Endodermal cell (in vitro differentiated cells): Measurements from ENCODE around the gene RFX7. TPM values are rescaled to one million over a fixed set of nuclear protein-coding genes. Genes with fewer than 3 reads are reported as not detected.

Source experiments
- DNase-seq: peaks from one replicate; pipeline ENCODE4 v3.0.0-alpha.2; 2017
- H3K27ac ChIP-seq: 2 replicates; pipeline ENCODE4 v1.5.1; 2013; ENCODE audit warnings: mild to moderate bottlenecking, low read depth, low read length, moderate library complexity
- H3K27me3 ChIP-seq: 2 replicates; pipeline ENCODE4 v1.6.1; 2013; ENCODE audit warnings: mild to moderate bottlenecking, low read length, moderate library complexity; ENCODE audit not compliant: insufficient read depth, control insufficient read depth, poor library complexity, severe bottlenecking
- H3K36me3 ChIP-seq: 2 replicates; pipeline ENCODE4 v1.7.0; 2013; ENCODE audit warnings: mild to moderate bottlenecking, low read length, moderate library complexity; ENCODE audit not compliant: control insufficient read depth, insufficient read depth
- H3K4me1 ChIP-seq: one replicate; pipeline ENCODE4 v1.7.0; 2013; ENCODE audit warnings: low read length; ENCODE audit not compliant: control insufficient read depth, insufficient read depth
- H3K4me3 ChIP-seq: 2 replicates; pipeline ENCODE4 v1.5.1; 2013; ENCODE audit warnings: mild to moderate bottlenecking, low read length, moderate library complexity
- H3K9ac ChIP-seq: 2 replicates; pipeline ENCODE4 v1.6.1; 2013; ENCODE audit warnings: mild to moderate bottlenecking, low read length, moderate library complexity; ENCODE audit not compliant: poor library complexity, severe bottlenecking; ENCODE audit errors: extremely low read depth
- H3K9me3 ChIP-seq: 2 replicates; pipeline ENCODE4 v1.6.1; 2013; ENCODE audit warnings: mild to moderate bottlenecking, low read length, moderate library complexity; ENCODE audit not compliant: control insufficient read depth
- H3K27ac Mint-ChIP-seq: 2 replicates; pipeline ENCODE4 v1.8.0; 2020; ENCODE audit warnings: mixed read lengths
- H3K27me3 Mint-ChIP-seq: 2 replicates; pipeline ENCODE4 v1.8.0; 2021; ENCODE audit warnings: mild to moderate bottlenecking, mixed read lengths; ENCODE audit not compliant: insufficient read depth
- H3K36me3 Mint-ChIP-seq: 2 replicates; pipeline ENCODE4 v1.8.0; 2020; ENCODE audit warnings: low read depth, mixed read lengths
- H3K4me1 Mint-ChIP-seq: 2 replicates; pipeline ENCODE4 v1.8.0; 2020; ENCODE audit warnings: mixed read lengths
- H3K4me3 Mint-ChIP-seq: 2 replicates; pipeline ENCODE4 v1.8.0; 2020; ENCODE audit warnings: mild to moderate bottlenecking, moderate library complexity, mixed read lengths
- H3K9me3 Mint-ChIP-seq: 2 replicates; pipeline ENCODE4 v1.8.0; 2020; ENCODE audit warnings: mild to moderate bottlenecking, mixed read lengths
- CTCF ChIP-seq: fragments of 200-600 bp; sonication (generic); conservative IDR thresholded peaks from 2 replicates; pipeline ENCODE4 v1.5.0; 2021; ENCODE audit warnings: antibody characterized with exemption, mild to moderate bottlenecking
- WGBS, 2 experiments: methylation state at CpG; one replicate each; pipeline versions ENCODE4 v1.1.5 to v1.1.7; 2013; ENCODE audit warnings: missing lambda C conversion rate in 2 of 2, mixed read lengths in 1 of 2; ENCODE audit not compliant: insufficient coverage in 1 of 2, insufficient read length in 1 of 2; 5-methylcytosine and 5-hydroxymethylcytosine counted together
- total RNA-seq, 2 donors: library from RNA; stranded (reverse); fragmentation: NEBNext Ultra II Directional in 1 of 2; extraction: Animal tissue kit (Norgen Biotek cat#: 25700) in 1 of 2; gene quantifications; 2 replicates in 1 of 2; 3 replicates in 1 of 2; pipeline ENCODE4 v1.2.1, GENCODE V29; 2021

The RFX7 gene
- total RNA-seq, 2 donors from 2014 or later = 19.3 to 25.3 TPM

DNA sequence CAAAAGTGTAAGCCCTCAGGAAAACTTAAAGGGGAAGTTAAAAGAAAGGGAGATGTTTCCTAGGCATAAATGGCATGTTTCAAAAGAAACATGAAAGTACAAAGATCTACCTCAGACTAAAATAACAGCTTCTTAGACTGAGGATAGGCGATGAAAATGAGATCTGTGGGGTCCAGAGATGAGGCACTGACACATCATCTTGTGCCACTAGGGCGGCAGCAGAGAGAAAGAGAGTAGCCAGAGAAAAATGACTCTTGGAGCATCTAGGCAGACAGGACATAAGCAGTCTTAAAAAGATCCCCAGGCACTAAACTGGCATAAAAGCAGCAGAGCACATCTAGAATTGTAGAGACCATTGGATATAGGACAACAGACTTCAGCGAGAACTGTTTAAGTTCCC is 42.5 kb upstream of the RFX7 start:
- H3K9me3 ChIP-seq = peaks cover 9% of the 10 kb centered on the region
- H3K4me1 ChIP-seq = no peaks in the 10 kb centered on the region
- 92 to 97% methylated on average over 3 of the region's 3 CpGs for WGBS, 2 experiments
- no peaks in the 10 kb centered on the region for H3K4me1 Mint-ChIP-seq
- H3K4me3 Mint-ChIP-seq = no peak overlapping the region
- no peak overlapping the region for H3K27ac ChIP-seq
- no peaks in the 10 kb centered on the region for H3K36me3 ChIP-seq
- H3K9me3 Mint-ChIP-seq = no peaks in the 10 kb centered on the region
- DNase-seq = no peak
- H3K27me3 ChIP-seq = peaks cover 3% of the 10 kb centered on the region
- peaks cover 8% of the 10 kb centered on the region for H3K27me3 Mint-ChIP-seq
- peak; percentile 58 for TF ChIP-seq CTCF
- no peaks in the 10 kb centered on the region for H3K36me3 Mint-ChIP-seq
- no peak overlapping the region for H3K27ac Mint-ChIP-seq
- no peak overlapping the region for H3K4me3 ChIP-seq
- H3K9ac ChIP-seq = no peak overlapping the region

- no peaks in the 10 kb centered on the region for H3K36me3 ChIP-seq
- peak; percentile 53 for DNase-seq
- no peak for TF ChIP-seq CTCF
- H3K4me1 ChIP-seq = no peaks in the 10 kb centered on the region
- 20 to 79% methylated on average over 1 to 6 of the region's 6 CpGs for WGBS, 2 experiments
- Mint-ChIP-seq H3K4me3 (no peak overlapping the region), H3K9me3 (no peaks in the 10 kb centered on the region), H3K4me1 (no peaks in the 10 kb centered on the region), H3K27ac (no peak overlapping the region), H3K36me3 (no peaks in the 10 kb centered on the region), H3K27me3 (peaks cover 28% of the 10 kb centered on the region)
- peaks cover 14% of the 10 kb centered on the region for H3K27me3 ChIP-seq
- H3K4me3 ChIP-seq = no peak overlapping the region
- no peak overlapping the region for H3K9ac ChIP-seq
- no peak overlapping the region for H3K27ac ChIP-seq
- H3K9me3 ChIP-seq = no peaks in the 10 kb centered on the region
Measured at GRCh38 chr15:56281145-56281544, 37.5 kb upstream of the RFX7 start.

DNA sequence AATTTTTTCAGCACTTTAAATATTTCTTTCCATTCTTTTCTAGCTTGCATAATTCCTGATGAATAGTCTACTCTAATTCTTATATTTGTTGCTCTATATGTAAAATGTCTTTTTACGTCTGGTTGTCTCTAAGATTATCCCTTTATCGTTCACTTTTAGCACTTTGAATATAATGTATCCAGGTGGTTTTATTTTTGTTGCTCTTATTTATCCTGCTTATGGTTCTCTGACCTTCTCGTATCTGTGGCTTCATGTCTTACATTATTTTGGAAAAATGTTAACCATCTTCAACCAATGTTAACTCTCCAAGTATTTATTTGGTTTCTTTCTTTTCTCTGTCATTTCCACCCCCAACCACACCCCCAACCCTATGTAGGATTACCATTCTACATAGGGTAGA is 30.0 kb upstream of the RFX7 start:
- H3K27ac Mint-ChIP-seq = no peak overlapping the region
- no peaks in the 10 kb centered on the region for H3K9me3 Mint-ChIP-seq
- Histone ChIP-seq H3K4me1 (no peaks in the 10 kb centered on the region), H3K9ac (no peak overlapping the region), H3K4me3 (no peak overlapping the region), H3K36me3 (no peaks in the 10 kb centered on the region), H3K27ac (no peak overlapping the region), H3K27me3 (no peaks in the 10 kb centered on the region), H3K9me3 (peaks cover 4% of the 10 kb centered on the region)
- 80 to 96% methylated on average over 1 to 2 of the region's 3 CpGs for WGBS, 2 experiments
- no peaks in the 10 kb centered on the region for H3K36me3 Mint-ChIP-seq
- no peak overlapping the region for H3K4me3 Mint-ChIP-seq
- DNase-seq = no peak
- no peaks in the 10 kb centered on the region for H3K4me1 Mint-ChIP-seq
- H3K27me3 Mint-ChIP-seq = peaks cover 19% of the 10 kb centered on the region
- TF ChIP-seq CTCF = no peak
